ENCODE results near the gene SHOX.

The SHOX gene

DNA sequence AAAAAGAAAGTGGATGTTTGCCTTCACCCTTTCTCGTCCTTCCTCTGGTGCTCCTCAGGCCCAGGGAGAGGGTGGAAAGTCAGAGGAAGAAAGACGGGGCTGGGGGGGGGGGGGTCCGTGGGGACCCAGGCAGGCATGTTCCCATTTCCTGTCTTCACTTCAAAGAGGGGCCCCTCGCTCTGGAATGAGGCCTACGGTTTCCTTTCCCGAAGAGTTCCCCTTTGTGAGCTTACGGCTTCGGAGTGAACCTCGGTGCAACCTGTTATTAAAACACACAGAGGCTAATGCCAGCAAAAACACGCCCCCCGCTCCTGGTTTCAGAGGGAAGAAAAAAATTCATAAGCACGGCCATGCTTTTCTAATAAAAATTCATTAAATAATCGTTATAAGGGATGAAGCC, 40.1 kb downstream of the SHOX start:
- no peak overlapping the region for H3K4me3 Mint-ChIP-seq
- no peaks in the 10 kb centered on the region for H3K4me1 Mint-ChIP-seq
- H3K27me3 Mint-ChIP-seq (ENCODE audit: low read depth) = peaks cover 20% of the 10 kb centered on the region
- TF ChIP-seq, protein P1, sequence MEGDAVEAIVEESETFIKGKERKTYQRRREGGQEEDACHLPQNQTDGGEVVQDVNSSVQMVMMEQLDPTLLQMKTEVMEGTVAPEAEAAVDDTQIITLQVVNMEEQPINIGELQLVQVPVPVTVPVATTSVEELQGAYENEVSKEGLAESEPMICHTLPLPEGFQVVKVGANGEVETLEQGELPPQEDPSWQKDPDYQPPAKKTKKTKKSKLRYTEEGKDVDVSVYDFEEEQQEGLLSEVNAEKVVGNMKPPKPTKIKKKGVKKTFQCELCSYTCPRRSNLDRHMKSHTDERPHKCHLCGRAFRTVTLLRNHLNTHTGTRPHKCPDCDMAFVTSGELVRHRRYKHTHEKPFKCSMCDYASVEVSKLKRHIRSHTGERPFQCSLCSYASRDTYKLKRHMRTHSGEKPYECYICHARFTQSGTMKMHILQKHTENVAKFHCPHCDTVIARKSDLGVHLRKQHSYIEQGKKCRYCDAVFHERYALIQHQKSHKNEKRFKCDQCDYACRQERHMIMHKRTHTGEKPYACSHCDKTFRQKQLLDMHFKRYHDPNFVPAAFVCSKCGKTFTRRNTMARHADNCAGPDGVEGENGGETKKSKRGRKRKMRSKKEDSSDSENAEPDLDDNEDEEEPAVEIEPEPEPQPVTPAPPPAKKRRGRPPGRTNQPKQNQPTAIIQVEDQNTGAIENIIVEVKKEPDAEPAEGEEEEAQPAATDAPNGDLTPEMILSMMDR (IDR thresholded peaks at IDR 0.05; ENCODE audit: unreplicated experiment in 3 of 3) = no peak
- H3K27ac Mint-ChIP-seq = peak overlapping the region in 1 of 3 experiments; percentile 85
- H3K36me3 Mint-ChIP-seq (ENCODE audit: low read depth) = no peaks in the 10 kb centered on the region
- peaks cover 4% of the 10 kb centered on the region for H3K9me3 Mint-ChIP-seq

DNA sequence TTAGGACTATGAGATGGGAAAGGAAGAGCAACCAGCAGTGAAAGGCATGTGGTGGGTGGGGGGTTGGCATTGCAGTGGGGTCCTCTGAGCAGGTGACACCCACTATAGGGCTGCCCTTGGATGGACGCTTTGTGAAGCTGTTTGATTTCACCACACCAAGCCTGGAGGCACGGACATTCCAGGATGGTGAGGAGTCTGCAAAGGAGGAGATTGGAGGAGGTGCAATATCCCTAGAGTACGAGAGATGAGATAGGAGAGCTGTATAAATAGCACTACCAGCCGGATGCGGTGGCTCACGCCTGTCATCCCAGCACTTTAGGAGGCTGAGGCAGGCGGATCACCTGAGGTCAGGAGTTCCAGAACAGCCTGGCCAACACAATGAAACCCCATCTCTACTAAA, 42.3 kb downstream of the SHOX start:
- no peak overlapping the region for H3K4me3 Mint-ChIP-seq

DNA sequence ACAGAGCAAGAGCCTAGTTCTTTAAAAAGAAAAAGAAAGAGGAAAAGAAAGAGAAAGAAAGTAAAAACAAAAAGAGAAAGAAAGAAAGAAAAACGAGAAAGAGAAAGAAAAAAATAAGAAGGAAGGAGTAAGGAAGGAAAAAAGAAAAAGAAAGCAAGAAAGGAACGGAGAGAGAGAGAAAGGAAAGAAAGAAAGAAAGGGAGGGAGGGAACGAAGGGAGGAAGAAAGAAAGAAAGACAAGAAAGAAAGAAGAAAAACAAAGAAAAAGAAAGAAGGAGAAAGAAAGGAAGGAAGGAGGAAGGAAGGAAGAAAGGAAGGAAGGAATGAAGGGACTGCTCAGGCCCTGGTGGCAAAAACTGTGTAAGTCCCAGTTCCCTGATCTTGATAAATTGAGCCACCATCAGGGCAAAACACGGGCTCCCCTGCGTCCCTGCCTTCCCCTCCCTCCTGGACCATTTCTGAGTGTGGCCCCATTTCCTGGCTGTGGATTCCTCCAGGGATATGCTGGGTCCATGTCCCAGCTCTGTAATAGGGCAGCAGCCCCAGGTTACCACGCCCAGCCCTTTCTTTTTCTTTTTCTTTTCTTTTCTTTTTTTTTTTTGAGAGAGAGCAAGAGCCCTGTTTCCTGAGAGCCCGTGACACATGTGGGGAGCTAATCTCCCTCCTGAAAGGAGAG, 44.8 kb downstream of the SHOX start:
- Mint-ChIP-seq H3K4me3 (no peak overlapping the region), H3K27ac (peak overlapping the region in 1 of 3 experiments; percentile 40), H3K27me3 (ENCODE audit: low read depth) (peaks cover 48% of the 10 kb centered on the region), H3K36me3 (ENCODE audit: low read depth) (no peaks in the 10 kb centered on the region), H3K4me1 (no peaks in the 10 kb centered on the region), H3K9me3 (no peaks in the 10 kb centered on the region)
- TF ChIP-seq, protein P1 (IDR thresholded peaks at IDR 0.05; ENCODE audit: unreplicated experiment in 3 of 3) = no peak

More for the DNA sequence above, 42.3 kb downstream of the SHOX start:
- Mint-ChIP-seq H3K27ac (no peak overlapping the region), H3K36me3 (ENCODE audit: low read depth) (no peaks in the 10 kb centered on the region), H3K9me3 (no peaks in the 10 kb centered on the region), H3K27me3 (ENCODE audit: low read depth) (peaks cover 30% of the 10 kb centered on the region), H3K4me1 (no peaks in the 10 kb centered on the region)
- TF ChIP-seq, protein P1 (IDR thresholded peaks at IDR 0.05; ENCODE audit: unreplicated experiment in 3 of 3) = no peak

DNA sequence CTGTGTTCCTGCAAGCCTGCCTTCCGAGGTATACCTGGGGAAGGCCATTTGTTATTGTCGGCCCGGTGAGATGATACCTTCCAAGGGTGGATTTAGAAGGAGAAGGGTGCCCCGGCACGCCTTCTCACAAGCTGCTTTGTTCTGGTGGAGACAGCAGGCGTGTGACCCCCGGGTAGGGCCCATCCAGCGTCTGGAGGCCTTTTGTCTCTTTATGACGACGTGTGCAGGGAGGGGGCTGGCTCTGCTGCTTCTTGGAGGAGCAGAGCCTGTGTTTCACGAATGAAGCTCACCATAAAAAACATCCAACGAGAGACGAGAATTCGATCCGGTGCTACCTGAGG, 45.3 kb downstream of the SHOX start:
- TF ChIP-seq, protein P1 (IDR thresholded peaks at IDR 0.05; ENCODE audit: unreplicated experiment in 3 of 3) = no peak

DNA sequence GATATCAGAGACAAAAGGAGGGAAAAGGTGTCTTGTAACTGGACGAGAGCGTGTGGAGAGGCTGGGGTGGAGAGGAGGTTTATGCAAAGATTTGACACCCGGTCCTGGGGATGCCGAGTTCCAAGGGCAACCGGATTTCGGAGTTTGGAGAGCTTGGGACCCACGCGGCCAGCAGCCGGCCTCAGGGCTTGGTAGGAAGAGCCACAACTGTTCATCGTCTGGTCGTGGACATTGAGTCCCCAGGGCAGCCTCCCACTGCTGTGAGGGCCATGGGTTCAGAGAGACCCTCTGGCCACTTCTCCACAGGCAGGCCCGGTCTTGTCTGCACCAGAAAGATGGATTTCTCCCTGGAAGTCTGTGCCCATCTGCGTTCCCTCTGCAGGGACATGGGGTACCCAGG, 46.8 kb downstream of the SHOX start:
- TF ChIP-seq, protein P1 (IDR thresholded peaks at IDR 0.05; ENCODE audit: unreplicated experiment in 3 of 3) = no peak
- Mint-ChIP-seq H3K9me3 (peaks cover 4% of the 10 kb centered on the region), H3K36me3 (ENCODE audit: low read depth) (no peaks in the 10 kb centered on the region), H3K4me3 (no peak overlapping the region), H3K27ac (no peak overlapping the region), H3K4me1 (no peaks in the 10 kb centered on the region), H3K27me3 (ENCODE audit: low read depth) (peaks cover 52% of the 10 kb centered on the region)

More for the DNA sequence above, 45.3 kb downstream of the SHOX start:
- no peaks in the 10 kb centered on the region for H3K9me3 Mint-ChIP-seq
- no peaks in the 10 kb centered on the region for H3K4me1 Mint-ChIP-seq
- peak overlapping the region in 1 of 3 experiments; percentile 6 for H3K27ac Mint-ChIP-seq
- H3K27me3 Mint-ChIP-seq (ENCODE audit: low read depth) = peaks cover 45% of the 10 kb centered on the region
- no peak overlapping the region for H3K4me3 Mint-ChIP-seq
- H3K36me3 Mint-ChIP-seq (ENCODE audit: low read depth) = no peaks in the 10 kb centered on the region
